PC-9 (cell line): ENCODE measurements around the gene RAB22A.

Source experiments
- CTCF ChIP-seq: fragments of 200-600 bp; sonication (generic); conservative IDR thresholded peaks from 2 replicates; pipeline ENCODE4 v1.6.1; 2017; ENCODE audit warnings: mixed run types, antibody characterized with exemption, mild to moderate bottlenecking, moderate library complexity
- EZH2 ChIP-seq: fragments of 200-600 bp; sonication (generic); IDR thresholded peaks from 2 replicates; pipeline ENCODE4 v1.8.0; 2017; ENCODE audit warnings: antibody characterized with exemption, low read depth

DNA sequence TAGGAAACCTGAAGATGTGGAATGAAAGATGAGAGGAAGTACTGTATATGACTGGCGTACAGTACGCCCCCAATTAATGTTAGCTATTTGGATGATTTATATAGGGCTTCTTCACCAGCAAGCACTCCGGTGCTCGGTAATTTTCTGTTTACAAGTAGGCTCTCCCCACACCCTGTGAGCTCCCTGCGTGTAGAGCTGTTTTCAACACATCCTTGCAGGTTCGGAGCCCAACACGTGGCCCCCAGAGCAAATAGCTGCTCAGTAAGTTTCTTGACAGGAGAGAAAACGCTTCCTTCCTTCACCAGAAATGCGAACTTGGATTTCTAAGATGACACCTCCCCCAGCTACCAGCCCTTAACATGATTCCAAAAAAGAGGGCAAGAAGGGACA, 1.2 kb upstream of the RAB22A start:
- TF ChIP-seq CTCF (no peak), EZH2 (no peak)
